ENCODE data around the gene KIZ. TPM values are rescaled to one million over a fixed set of nuclear protein-coding genes. Genes with fewer than 3 reads are reported as not detected.
A peak's percentile ranks its signal among the peaks of the same experiment; 100 is the strongest.

Gene KIZ
- total RNA-seq, 1 experiment from 2014 or later: 8.4 TPM

GRCh38 chr20:21189761-21190523, 64.1 kb downstream of the KIZ start:
- in situ Hi-C loops (cut with HindIII; ENCODE audit: low pct_unique_long_range_greater_than_20kb, low sequenced_read_pairs): no loop called here
- no peak for DNase-seq (ENCODE audit: low read depth)

DNA sequence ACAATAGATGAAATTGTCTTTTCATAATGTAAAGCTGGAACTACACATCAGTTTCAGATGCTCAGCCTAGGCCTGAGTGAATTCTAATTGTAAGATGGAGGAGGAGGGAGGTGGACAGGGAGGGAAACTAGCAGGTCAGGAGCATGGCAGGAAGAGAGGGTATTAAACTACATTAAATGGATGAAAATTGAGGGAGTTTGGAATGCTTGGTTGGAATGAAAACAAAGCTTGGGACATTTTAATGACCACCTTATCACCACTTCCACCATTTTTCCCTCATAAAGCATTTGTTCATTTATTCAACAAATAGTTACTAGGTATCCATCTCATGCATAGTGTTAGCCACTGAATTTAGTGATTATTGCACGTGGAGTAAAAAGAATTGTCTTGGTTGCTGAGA, 65.0 kb downstream of the KIZ start:
- DNase-seq (ENCODE audit: low read depth): no peak
- in situ Hi-C loops (cut with HindIII; ENCODE audit: low pct_unique_long_range_greater_than_20kb, low sequenced_read_pairs): no loop called here

DNA sequence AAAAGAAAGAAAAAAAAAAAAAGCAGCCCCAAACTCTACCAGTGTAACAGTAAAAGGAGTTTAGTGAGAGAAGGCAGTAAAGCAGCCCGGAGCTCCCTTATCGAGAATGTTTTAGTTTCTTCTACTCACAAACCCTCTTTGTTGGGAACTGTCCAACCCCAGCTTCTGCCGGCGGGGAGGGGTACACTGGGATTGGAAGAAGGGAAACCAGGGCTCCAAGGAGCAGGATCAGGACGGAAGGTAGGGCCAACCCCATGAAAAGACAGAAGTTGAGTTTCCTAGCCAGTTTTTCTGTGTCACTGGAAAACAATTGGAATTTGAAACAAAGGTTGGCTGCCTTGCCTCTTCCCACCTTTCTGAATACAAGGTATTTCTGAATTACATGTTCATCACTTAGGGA, 66.0 kb downstream of the KIZ start:
- no peak for DNase-seq (ENCODE audit: low read depth)
- in situ Hi-C loops (cut with HindIII; ENCODE audit: low pct_unique_long_range_greater_than_20kb, low sequenced_read_pairs): no loop called here

DNA sequence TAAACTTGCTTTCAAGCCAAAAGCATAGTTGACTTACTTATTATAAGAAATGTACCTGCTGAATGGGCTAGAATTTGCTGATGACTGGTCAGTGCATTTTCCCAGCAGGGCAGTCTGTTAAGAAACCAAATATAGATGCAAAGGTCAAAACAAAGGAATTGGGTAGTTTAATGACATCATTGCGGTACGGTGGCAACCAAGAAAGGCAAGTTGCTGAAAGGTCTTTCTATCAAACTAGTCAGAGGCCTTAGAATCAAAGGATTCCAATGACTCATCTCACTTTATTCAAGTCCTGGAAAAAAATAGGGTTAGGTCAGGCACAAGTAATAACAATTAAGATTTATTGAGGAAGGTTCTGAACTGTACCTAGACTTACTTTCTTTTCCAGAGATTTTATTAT, 76.4 kb downstream of the KIZ start:
- peak; percentile 22 for DNase-seq (ENCODE audit: low read depth)
- in situ Hi-C loops (cut with HindIII; ENCODE audit: low pct_unique_long_range_greater_than_20kb, low sequenced_read_pairs): no loop called here

- in situ Hi-C loops (cut with HindIII; ENCODE audit: low pct_unique_long_range_greater_than_20kb, low sequenced_read_pairs): no loop called here
Observed at GRCh38 chr20:21203088-21203656, 77.3 kb downstream of the KIZ start.

GRCh38 chr20:21206584-21206983, 80.7 kb downstream of the KIZ start:
- no peak for DNase-seq (ENCODE audit: low read depth)
- in situ Hi-C loops (cut with HindIII; ENCODE audit: low pct_unique_long_range_greater_than_20kb, low sequenced_read_pairs): no loop called here

More at GRCh38 chr20:21203088-21203656, 77.3 kb downstream of the KIZ start:
- DNase-seq (ENCODE audit: low read depth): no peak

DNA sequence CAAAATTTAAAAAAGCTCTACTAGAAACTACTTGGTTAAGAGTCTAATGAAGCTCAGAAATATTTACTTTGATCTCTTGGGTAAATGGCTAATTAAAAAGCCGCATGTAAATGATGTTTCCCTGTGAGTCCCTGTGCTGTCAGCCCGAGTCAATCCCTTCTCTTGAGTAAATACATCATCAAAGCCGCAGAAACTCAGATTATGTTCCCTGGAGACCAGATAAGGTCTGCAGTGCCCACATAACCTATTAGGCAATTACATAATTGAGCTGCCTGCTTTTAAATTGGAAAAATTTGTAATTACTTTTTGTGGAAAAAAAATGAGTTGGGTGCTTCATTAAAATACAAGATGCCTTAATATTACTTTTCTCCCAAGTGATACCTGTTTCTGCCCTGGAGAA, 83.1 kb downstream of the KIZ start:
- no peak for DNase-seq (ENCODE audit: low read depth)
- in situ Hi-C loops (cut with HindIII; ENCODE audit: low pct_unique_long_range_greater_than_20kb, low sequenced_read_pairs): no loop called here

- in situ Hi-C loops (cut with HindIII; ENCODE audit: low pct_unique_long_range_greater_than_20kb, low sequenced_read_pairs): no loop called here
- no peak for DNase-seq (ENCODE audit: low read depth)
Observed at GRCh38 chr20:21209668-21210067, 83.8 kb downstream of the KIZ start.

GRCh38 chr20:21213691-21214090, 87.8 kb downstream of the KIZ start:
- in situ Hi-C loops (cut with HindIII; ENCODE audit: low pct_unique_long_range_greater_than_20kb, low sequenced_read_pairs): no loop called here
- DNase-seq (ENCODE audit: low read depth): no peak

DNA sequence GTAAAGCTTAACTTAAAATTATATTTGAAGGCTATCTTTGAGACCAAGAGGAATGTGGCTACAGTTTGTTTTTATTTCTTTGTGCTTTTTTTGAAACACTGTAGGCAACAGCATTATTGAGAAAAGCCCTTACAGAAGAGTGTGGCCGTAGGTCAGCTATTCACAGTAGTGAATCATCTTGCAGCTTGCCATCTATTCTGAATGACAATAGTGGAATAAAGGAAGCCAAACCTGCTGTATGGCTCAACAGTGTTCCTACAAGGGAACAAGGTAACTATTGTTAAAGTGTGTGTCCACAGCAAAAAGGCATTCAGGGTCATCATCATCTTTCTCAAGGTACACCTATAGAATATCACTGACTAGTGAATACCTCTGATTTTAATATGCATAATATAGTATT, 88.5 kb downstream of the KIZ start:
- in situ Hi-C loops (cut with HindIII; ENCODE audit: low pct_unique_long_range_greater_than_20kb, low sequenced_read_pairs): no loop called here
- DNase-seq (ENCODE audit: low read depth): no peak

DNA sequence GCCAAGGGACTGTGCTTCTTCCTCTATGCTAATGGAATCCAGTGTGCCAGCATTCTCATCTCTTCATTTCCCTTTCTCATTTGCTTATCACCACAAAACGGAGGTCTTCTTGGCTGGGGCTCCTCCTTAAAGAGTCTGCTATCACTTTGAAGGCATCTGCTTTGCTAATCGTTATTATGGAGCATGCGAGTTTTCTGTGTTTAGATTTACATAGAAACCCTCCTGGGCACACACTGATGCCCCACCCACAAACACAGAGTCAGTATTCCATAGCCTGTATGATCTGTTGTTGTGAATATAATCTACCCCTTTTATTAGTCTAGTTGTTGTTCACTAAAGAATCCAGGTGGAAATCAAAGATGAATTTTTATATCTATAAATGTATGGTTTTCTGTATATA, 93.8 kb downstream of the KIZ start:
- in situ Hi-C loops (cut with HindIII; ENCODE audit: low pct_unique_long_range_greater_than_20kb, low sequenced_read_pairs): no loop called here
- DNase-seq (ENCODE audit: low read depth): no peak

- in situ Hi-C loops (cut with HindIII; ENCODE audit: low pct_unique_long_range_greater_than_20kb, low sequenced_read_pairs): no loop called here
- no peak for DNase-seq (ENCODE audit: low read depth)
Observed at GRCh38 chr20:21224217-21224616, 98.3 kb downstream of the KIZ start.

DNA sequence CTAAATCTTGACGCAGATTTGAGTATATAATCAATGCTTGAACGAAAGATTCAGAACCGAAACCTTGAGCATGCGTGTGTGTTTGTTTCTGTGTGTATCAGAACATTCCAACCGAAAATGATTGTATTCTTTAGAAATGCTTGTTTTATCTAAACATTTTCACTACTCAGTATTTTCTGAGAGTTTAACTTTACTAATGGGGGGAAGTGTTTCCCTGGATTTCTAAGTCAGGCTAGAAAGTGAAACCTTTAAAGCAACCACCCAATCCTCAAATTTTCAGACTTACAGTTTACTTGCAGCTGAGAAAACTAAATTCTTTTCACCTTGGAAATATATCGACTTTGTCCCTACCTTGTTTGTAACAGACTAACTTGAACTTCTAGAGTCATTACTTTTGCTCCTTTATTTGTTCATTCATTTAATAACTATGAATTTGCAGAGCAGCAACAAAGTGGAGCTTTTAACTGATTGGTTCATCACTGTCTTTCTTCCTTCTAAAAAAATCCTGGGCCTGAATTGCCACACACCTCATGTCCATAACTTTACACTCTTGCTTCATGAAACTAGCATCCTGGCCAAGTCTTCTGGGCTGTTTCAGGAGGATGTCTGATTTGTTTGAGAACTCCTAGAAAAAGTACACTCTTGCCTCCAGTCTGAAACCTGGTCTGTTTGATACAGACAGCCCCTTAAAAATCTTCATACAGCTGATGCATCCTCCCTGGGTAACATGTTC, 99.5 kb downstream of the KIZ start:
- in situ Hi-C loops (cut with HindIII; ENCODE audit: low pct_unique_long_range_greater_than_20kb, low sequenced_read_pairs): no loop called here

DNA sequence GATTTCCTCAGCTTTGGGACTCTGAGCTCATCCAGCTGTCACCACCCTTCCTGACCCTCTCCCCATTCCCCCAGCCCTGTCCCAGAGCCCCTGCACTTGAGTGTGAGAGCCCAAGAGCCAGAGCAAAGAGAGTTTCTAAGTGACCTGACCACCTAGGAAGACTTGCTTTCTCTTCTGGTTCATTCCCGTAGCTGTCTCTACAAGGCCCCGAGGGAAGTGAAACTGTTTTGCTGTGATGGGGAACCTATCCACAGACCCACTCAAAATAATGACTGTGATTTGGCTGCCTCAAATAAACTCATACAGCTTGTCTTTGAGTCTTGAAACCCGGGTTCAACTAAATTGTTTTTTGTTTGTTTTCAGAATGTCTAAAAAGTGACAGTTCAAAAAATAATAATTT, 102.6 kb downstream of the KIZ start:
- no peak for DNase-seq (ENCODE audit: low read depth)
- in situ Hi-C loops (cut with HindIII; ENCODE audit: low pct_unique_long_range_greater_than_20kb, low sequenced_read_pairs): no loop called here

More for the DNA sequence above, 99.5 kb downstream of the KIZ start:
- no peak for DNase-seq (ENCODE audit: low read depth)

DNA sequence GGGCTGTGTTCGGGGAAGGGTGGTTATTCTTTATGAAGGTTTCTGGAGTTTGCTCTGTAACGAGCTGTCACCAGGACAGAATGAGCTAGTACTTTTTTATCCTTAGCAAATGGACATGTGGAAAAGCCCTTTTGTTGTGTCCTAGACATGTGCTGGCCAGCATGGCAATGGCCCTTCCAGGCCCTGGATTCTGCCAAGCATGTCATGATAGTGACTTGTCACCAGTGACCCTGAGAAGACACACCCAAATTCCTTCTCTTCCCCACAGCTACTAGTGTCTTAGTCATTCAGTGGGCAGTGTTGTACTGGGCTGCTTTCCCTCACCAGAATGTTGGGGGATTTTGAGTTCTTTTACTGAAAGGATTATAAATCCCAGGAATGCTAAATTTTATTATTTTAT, 103.3 kb downstream of the KIZ start:
- in situ Hi-C loops (cut with HindIII; ENCODE audit: low pct_unique_long_range_greater_than_20kb, low sequenced_read_pairs): no loop called here
- DNase-seq (ENCODE audit: low read depth): peak; percentile 43

GRCh38 chr20:21230220-21230619, 104.3 kb downstream of the KIZ start:
- DNase-seq (ENCODE audit: low read depth): no peak
- in situ Hi-C loops (cut with HindIII; ENCODE audit: low pct_unique_long_range_greater_than_20kb, low sequenced_read_pairs): no loop called here

DNA sequence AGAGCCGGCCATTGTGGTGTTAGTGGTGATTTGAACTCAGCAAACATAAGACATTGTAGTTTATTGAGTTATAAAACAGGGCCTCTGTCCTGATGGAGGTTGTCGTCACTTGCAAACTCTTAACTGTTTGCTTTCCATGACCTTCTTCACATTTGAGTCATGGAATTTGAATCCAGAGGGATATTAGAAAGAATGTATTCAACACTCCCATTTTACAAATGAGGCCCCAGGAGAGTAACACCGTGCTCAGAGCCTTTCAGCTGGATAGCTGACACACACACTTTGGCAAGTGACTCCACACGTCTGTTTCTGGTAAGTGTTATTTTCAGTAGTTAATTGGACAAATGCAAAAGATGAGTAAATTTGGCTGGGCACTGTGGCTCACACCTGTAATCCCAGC, 104.8 kb downstream of the KIZ start:
- in situ Hi-C loops (cut with HindIII; ENCODE audit: low pct_unique_long_range_greater_than_20kb, low sequenced_read_pairs): no loop called here
- DNase-seq (ENCODE audit: low read depth): no peak

GRCh38 chr20:21232546-21233280, 106.8 kb downstream of the KIZ start:
- in situ Hi-C loops (cut with HindIII; ENCODE audit: low pct_unique_long_range_greater_than_20kb, low sequenced_read_pairs): no loop called here
- DNase-seq (ENCODE audit: low read depth): no peak

DNA sequence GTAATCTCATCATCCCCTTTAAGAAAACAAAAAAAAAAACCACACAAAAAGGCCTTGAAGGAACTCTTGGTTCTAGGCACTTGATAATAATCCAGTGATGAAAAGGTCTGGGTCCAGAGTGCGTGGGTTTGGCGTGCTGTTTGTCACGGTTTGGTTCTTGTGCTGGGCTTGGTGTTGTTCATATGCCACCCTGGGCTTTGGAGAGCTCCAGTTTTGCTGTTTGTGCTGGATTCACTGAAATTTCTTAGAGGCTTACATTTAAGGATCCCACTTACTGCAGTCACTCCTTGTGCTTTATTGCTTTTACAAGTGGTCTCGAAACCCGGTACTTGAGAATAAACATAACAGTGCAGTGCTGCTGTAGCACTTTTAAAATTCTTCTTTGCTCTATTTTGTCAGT, 108.4 kb downstream of the KIZ start:
- DNase-seq (ENCODE audit: low read depth): no peak
- in situ Hi-C loops (cut with HindIII; ENCODE audit: low pct_unique_long_range_greater_than_20kb, low sequenced_read_pairs): no loop called here
